IgD-negative memory B cell (primary cell): ENCODE results near the gene SH3RF1. TPM values are rescaled to one million over a fixed set of nuclear protein-coding genes. Genes with fewer than 3 reads are reported as not detected.
A peak's percentile ranks its signal among the peaks of the same experiment; 100 is the strongest.

Experiments used
- H3K27ac Mint-ChIP-seq, 3 donors: one replicate each; pipeline ENCODE4 v1.8.0; 2020 to 2022; ENCODE audit warnings: mild to moderate bottlenecking in 3 of 3, mixed read lengths in 3 of 3, moderate library complexity in 1 of 3
- H3K27me3 Mint-ChIP-seq: one replicate; pipeline ENCODE4 v1.8.0; 2021; ENCODE audit warnings: mixed read lengths
- H3K36me3 Mint-ChIP-seq: one replicate; pipeline ENCODE4 v1.8.0; 2020; ENCODE audit warnings: mild to moderate bottlenecking, mixed read lengths
- H3K4me1 Mint-ChIP-seq, 3 donors: one replicate each; pipeline ENCODE4 v1.8.0; 2020 to 2022; ENCODE audit warnings: mixed read lengths in 3 of 3, mild to moderate bottlenecking in 1 of 3
- H3K4me3 Mint-ChIP-seq, 4 donors: one replicate each; pipeline ENCODE4 v1.8.0; 2020 to 2022; ENCODE audit warnings: mild to moderate bottlenecking in 4 of 4, mixed read lengths in 4 of 4, moderate library complexity in 3 of 4
- H3K9me3 Mint-ChIP-seq, 3 donors: one replicate each; pipeline ENCODE4 v1.8.0; 2020 to 2021; ENCODE audit warnings: mixed read lengths in 3 of 3, mild to moderate bottlenecking in 1 of 3
- polyA plus RNA-seq: library from polyadenylated mRNA; unstranded; fragments of 300-500 nt; fragmentation: Illumina TruSeq; gene quantifications from one replicate; pipeline ENCODE4 v1.2.3, GENCODE V29; 2021

Gene SH3RF1
- polyA plus RNA-seq, 1 donor from 2014 or later: 2.2 TPM

- Mint-ChIP-seq H3K36me3 (peaks cover 9% of the 10 kb centered on the region), H3K27ac (no peak overlapping the region), H3K9me3 (no peaks in the 10 kb centered on the region), H3K4me3 (no peak overlapping the region), H3K4me1 (peaks cover 4 to 16% (median 6%) of the 10 kb centered on the region in 3 donors), H3K27me3 (peaks cover 2% of the 10 kb centered on the region)
Measured at GRCh38 chr4:169266081-169266480, 4.7 kb downstream of the SH3RF1 start.

- no peak overlapping the region for H3K4me3 Mint-ChIP-seq
- H3K4me1 Mint-ChIP-seq: peaks cover 0 to 7% (median 2%) of the 10 kb centered on the region in 3 donors
- H3K36me3 Mint-ChIP-seq: peaks cover 9% of the 10 kb centered on the region
- no peaks in the 10 kb centered on the region for H3K27me3 Mint-ChIP-seq
- H3K9me3 Mint-ChIP-seq: no peaks in the 10 kb centered on the region
- no peak overlapping the region for H3K27ac Mint-ChIP-seq
Measured at GRCh38 chr4:169263791-169264392, 6.9 kb downstream of the SH3RF1 start.

GRCh38 chr4:169260217-169260866 is 10.4 kb downstream of the SH3RF1 start:
- Mint-ChIP-seq H3K4me3 (no peak overlapping the region), H3K27ac (no peak overlapping the region), H3K27me3 (no peaks in the 10 kb centered on the region), H3K36me3 (peaks cover 7% of the 10 kb centered on the region), H3K9me3 (no peaks in the 10 kb centered on the region), H3K4me1 (peaks cover 0 to 4% (median 1%) of the 10 kb centered on the region in 3 donors)

DNA sequence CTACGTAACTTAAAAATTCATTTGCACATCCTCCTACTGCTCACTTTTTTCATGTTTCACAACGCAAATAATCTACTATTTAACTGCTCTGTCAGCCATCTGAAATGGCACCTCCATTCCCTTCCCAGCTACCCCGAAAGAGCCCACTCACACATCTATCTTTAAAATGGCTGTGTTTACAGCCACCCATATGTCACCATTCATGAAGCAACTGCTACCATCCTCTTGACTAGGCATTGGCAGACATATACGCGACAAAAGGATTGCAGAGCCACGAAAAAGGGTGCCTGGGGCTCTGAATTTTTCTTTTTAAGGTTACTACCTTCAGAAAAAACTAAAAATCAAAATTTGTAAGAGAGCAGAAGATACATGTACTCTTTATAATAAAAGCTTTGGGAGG is 11.5 kb downstream of the SH3RF1 start:
- peaks cover 0 to 4% (median 1%) of the 10 kb centered on the region in 3 donors for H3K4me1 Mint-ChIP-seq
- H3K36me3 Mint-ChIP-seq: peaks cover 3% of the 10 kb centered on the region
- no peaks in the 10 kb centered on the region for H3K9me3 Mint-ChIP-seq
- H3K4me3 Mint-ChIP-seq: no peak overlapping the region
- no peak overlapping the region for H3K27ac Mint-ChIP-seq
- no peaks in the 10 kb centered on the region for H3K27me3 Mint-ChIP-seq

- no peaks in the 10 kb centered on the region for H3K9me3 Mint-ChIP-seq
- H3K27ac Mint-ChIP-seq: no peak overlapping the region
- H3K4me3 Mint-ChIP-seq: no peak overlapping the region
- no peaks in the 10 kb centered on the region for H3K27me3 Mint-ChIP-seq
- peaks cover 0 to 4% (median 1%) of the 10 kb centered on the region in 3 donors for H3K4me1 Mint-ChIP-seq
- H3K36me3 Mint-ChIP-seq: peaks cover 1% of the 10 kb centered on the region
Measured at GRCh38 chr4:169258141-169258540, 12.6 kb downstream of the SH3RF1 start.

GRCh38 chr4:169256856-169257761 is 13.6 kb downstream of the SH3RF1 start:
- no peaks in the 10 kb centered on the region for H3K27me3 Mint-ChIP-seq

GRCh38 chr4:169256101-169256612 is 14.6 kb downstream of the SH3RF1 start:
- no peaks in the 10 kb centered on the region for H3K27me3 Mint-ChIP-seq
- H3K4me3 Mint-ChIP-seq: no peak overlapping the region
- no peaks in the 10 kb centered on the region for H3K9me3 Mint-ChIP-seq
- no peak overlapping the region for H3K27ac Mint-ChIP-seq
- H3K4me1 Mint-ChIP-seq: peaks cover 0 to 8% (median 6%) of the 10 kb centered on the region in 3 donors
- no peaks in the 10 kb centered on the region for H3K36me3 Mint-ChIP-seq

More at GRCh38 chr4:169256856-169257761, 13.6 kb downstream of the SH3RF1 start:
- Mint-ChIP-seq H3K4me1 (peaks cover 0 to 8% (median 7%) of the 10 kb centered on the region in 3 donors), H3K4me3 (no peak overlapping the region), H3K36me3 (peaks cover under 1% of the 10 kb centered on the region), H3K27ac (no peak overlapping the region), H3K9me3 (no peaks in the 10 kb centered on the region)

GRCh38 chr4:169254546-169254983 is 16.2 kb downstream of the SH3RF1 start:
- Mint-ChIP-seq H3K27ac (no peak overlapping the region), H3K36me3 (peaks cover 3% of the 10 kb centered on the region), H3K4me1 (peaks cover 2 to 10% (median 8%) of the 10 kb centered on the region in 3 donors), H3K9me3 (no peaks in the 10 kb centered on the region), H3K27me3 (no peaks in the 10 kb centered on the region), H3K4me3 (peak overlapping the region in 1 of 4 donors; percentile 10)

DNA sequence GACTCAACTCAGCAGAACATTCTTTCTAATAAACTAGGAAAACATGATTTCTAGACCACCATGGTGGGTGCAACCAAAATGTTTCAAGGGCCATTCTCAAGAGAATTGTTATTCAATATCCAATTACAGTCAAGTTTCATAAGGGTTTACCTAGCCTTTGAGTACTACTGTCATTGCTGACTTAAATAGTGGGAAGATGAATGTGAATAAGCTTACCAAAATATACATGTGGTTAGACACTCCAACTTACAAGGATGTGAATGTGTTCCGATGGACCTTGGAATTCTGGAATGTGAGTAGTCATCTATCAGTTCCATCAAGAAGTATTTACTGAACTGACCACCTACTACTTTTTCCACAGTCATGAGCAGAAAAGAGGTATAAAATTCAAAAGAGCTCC is 16.9 kb downstream of the SH3RF1 start:
- no peaks in the 10 kb centered on the region for H3K27me3 Mint-ChIP-seq
- peaks cover 5 to 10% (median 9%) of the 10 kb centered on the region in 3 donors for H3K4me1 Mint-ChIP-seq
- no peak overlapping the region for H3K27ac Mint-ChIP-seq
- peaks cover 3% of the 10 kb centered on the region for H3K36me3 Mint-ChIP-seq
- H3K9me3 Mint-ChIP-seq: no peaks in the 10 kb centered on the region
- H3K4me3 Mint-ChIP-seq: no peak overlapping the region

DNA sequence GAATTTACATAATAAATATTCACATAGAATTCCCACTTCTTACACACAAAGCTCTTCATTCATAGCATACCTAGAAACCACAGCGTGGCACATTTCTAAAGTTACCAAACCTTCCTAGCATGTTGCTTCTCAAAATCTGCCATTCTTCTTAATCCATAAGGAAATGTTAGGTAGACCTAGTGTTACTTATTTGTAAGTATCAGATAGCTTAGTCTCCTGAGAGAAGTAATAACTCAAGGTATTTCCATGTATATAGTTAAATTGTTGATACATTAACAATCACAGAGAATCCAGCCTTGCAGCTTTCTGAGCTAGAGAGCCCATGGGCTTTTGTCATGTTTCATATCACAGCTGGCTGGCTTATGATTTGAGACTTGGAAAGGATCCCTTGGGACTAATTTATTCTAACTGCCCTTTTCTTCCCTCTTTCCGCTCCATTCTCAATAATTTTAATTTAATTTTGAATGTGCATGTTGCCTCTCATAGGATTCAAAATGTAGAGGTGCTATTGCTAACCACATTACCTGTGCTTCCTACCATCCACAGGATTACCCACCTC is 17.6 kb downstream of the SH3RF1 start:
- Mint-ChIP-seq H3K36me3 (peaks cover 3% of the 10 kb centered on the region), H3K27me3 (no peaks in the 10 kb centered on the region), H3K4me3 (no peak overlapping the region), H3K4me1 (peaks cover 5 to 10% (median 8%) of the 10 kb centered on the region in 3 donors), H3K9me3 (no peaks in the 10 kb centered on the region), H3K27ac (no peak overlapping the region)

- Mint-ChIP-seq H3K27ac (no peak overlapping the region), H3K36me3 (peaks cover 3% of the 10 kb centered on the region), H3K4me3 (no peak overlapping the region), H3K4me1 (peaks cover 5 to 10% (median 8%) of the 10 kb centered on the region in 3 donors), H3K27me3 (no peaks in the 10 kb centered on the region), H3K9me3 (no peaks in the 10 kb centered on the region)
Measured at GRCh38 chr4:169252339-169253112, 18.2 kb downstream of the SH3RF1 start.

- Mint-ChIP-seq H3K27ac (no peak overlapping the region), H3K4me1 (peaks cover 11 to 15% (median 13%) of the 10 kb centered on the region in 3 donors), H3K36me3 (peaks cover 9% of the 10 kb centered on the region), H3K27me3 (no peaks in the 10 kb centered on the region), H3K4me3 (no peak overlapping the region), H3K9me3 (no peaks in the 10 kb centered on the region)
Measured at GRCh38 chr4:169251291-169252235, 19.2 kb downstream of the SH3RF1 start.

- H3K4me3 Mint-ChIP-seq: no peak overlapping the region
- no peak overlapping the region for H3K27ac Mint-ChIP-seq
- H3K27me3 Mint-ChIP-seq: no peaks in the 10 kb centered on the region
- H3K9me3 Mint-ChIP-seq: no peaks in the 10 kb centered on the region
- H3K36me3 Mint-ChIP-seq: peaks cover 9% of the 10 kb centered on the region
- H3K4me1 Mint-ChIP-seq: peaks cover 11 to 20% (median 13%) of the 10 kb centered on the region in 3 donors
Measured at GRCh38 chr4:169250796-169251195, 20.0 kb downstream of the SH3RF1 start.
